PFSK-1 (cell line): ENCODE results near the gene NRDC.

Experiments
- POLR2AphosphoS5 ChIP-seq: IDR thresholded peaks from 2 replicates; pipeline ENCODE4 v1.6.1; 2012; ENCODE audit warnings: low read depth, mild to moderate bottlenecking, control low read depth, low read length, moderate library complexity
- REST ChIP-seq, 2 experiments: IDR thresholded peaks; 2 replicates each; pipeline versions ENCODE4 v1.6.1 to v1.8.0; 2011 to 2012; ENCODE audit warnings: low read depth in 2 of 2, low read length in 2 of 2, control low read depth in 1 of 2, inconsistent platforms in 1 of 2, mild to moderate bottlenecking in 1 of 2, moderate library complexity in 1 of 2; ENCODE audit not compliant: insufficient read depth in 1 of 2
- SIN3A ChIP-seq: IDR thresholded peaks from 2 replicates; pipeline ENCODE4 v1.6.1; 2012; ENCODE audit warnings: mild to moderate bottlenecking, low read length, moderate library complexity, borderline replicate concordance; ENCODE audit not compliant: insufficient read depth
- TAF1 ChIP-seq: IDR thresholded peaks from 2 replicates; pipeline ENCODE4 v1.6.1; 2012; ENCODE audit warnings: low read length, control low read depth, borderline replicate concordance; ENCODE audit not compliant: insufficient read depth

DNA sequence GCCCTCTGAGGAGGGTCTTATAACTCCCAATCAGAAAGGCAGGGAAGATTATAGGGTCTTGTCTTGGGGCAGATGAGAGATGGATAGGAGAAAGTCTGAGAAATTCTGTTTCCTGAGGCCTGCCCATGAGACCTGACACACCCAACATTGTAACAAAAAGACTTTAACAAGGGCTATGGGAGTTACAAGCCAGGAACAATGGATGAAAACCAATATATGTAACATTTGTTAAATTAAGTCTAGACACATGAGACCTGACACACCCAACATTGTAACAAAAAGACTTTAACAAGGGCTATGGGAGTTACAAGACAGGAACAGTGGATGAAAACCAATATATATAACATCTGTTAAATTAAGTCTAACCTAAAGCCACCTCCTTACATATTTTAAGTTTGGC lies 21.8 kb downstream of the NRDC start:
- TF ChIP-seq TAF1 (no peak), REST (IDR thresholded peaks at IDR 0.05; ENCODE audit: insufficient read depth in 1 of 2, low read depth in 2 of 2, low read length in 2 of 2) (no peak), POLR2AphosphoS5 (no peak), SIN3A (no peak)
